Uterus (tissue), 4 donors: ENCODE data around the gene RILPL2. TPM values are rescaled to one million over a fixed set of nuclear protein-coding genes. Genes with fewer than 3 reads are reported as not detected.

Source experiments
- DNase-seq, 2 donors: peaks; one replicate each; pipeline ENCODE4 v3.0.0-alpha.2; 2019 to 2020
- H3K27ac ChIP-seq, 2 donors: fragments of 200-600 bp; sonication (generic); 1 replicate in 1 of 2; 2 replicates in 1 of 2; pipeline ENCODE4 v1.5.1; 2016 to 2018
- H3K27me3 ChIP-seq, 2 donors: fragments of 200-600 bp; sonication (generic); one replicate each; pipeline ENCODE4 v1.5.1; 2018 to 2019; ENCODE audit warnings: control low read depth in 1 of 2
- H3K36me3 ChIP-seq, 2 donors: fragments of 200-600 bp; sonication (generic); one replicate each; pipeline ENCODE4 v1.5.1; 2019; ENCODE audit warnings: control low read depth in 1 of 2
- H3K4me1 ChIP-seq, 2 donors: fragments of 200-600 bp; sonication (generic); one replicate each; pipeline ENCODE4 v1.5.1; 2018 to 2019; ENCODE audit warnings: control low read depth in 1 of 2
- H3K4me3 ChIP-seq, 2 donors: fragments of 200-600 bp; sonication (generic); 1 replicate in 1 of 2; 2 replicates in 1 of 2; pipeline ENCODE4 v1.5.1; 2018 to 2019; ENCODE audit warnings: mild to moderate bottlenecking in 1 of 2
- H3K9me3 ChIP-seq, 2 donors: fragments of 200-600 bp; sonication (generic); one replicate each; pipeline ENCODE4 v1.5.1; 2019; ENCODE audit warnings: control low read depth in 1 of 2
- POLR2A ChIP-seq, 2 donors: fragments of 450-650 bp; IDR thresholded peaks; one replicate each; pipeline ENCODE4 v1.6.1; 2016; ENCODE audit warnings: antibody characterized with exemption in 2 of 2, mild to moderate bottlenecking in 1 of 2, moderate library complexity in 1 of 2
- intact Hi-C: fragments of 100-400 bp; cut with DNase I; formaldehyde crosslinking; loops from one replicate; pipeline ENCODE4 v1.15.1; 2023; ENCODE audit warnings: low total_unique reads
- total RNA-seq, 4 donors: library from RNA; depleted of rRNA in 3 of 4; stranded (reverse); fragments of >200 nt in 3 of 4; gene quantifications; one replicate each; pipeline versions ENCODE4 v1.1.0 to v1.2.4, GENCODE V29; 2014 to 2023
- TF ChIP-seq, protein P1 (sequence below), 4 experiments: fragments of 200-600 bp in 2 of 4; fragments of 450-650 bp in 2 of 4; sonication (generic) in 2 of 4; IDR thresholded peaks; one replicate each; pipeline ENCODE4 v1.5.1; 2016 to 2019; ENCODE audit warnings: antibody characterized with exemption in 4 of 4, mild to moderate bottlenecking in 2 of 4, moderate library complexity in 1 of 4
- donor health status: DM: yes; HTN: yes; CAD: no.

The RILPL2 gene
- total RNA-seq, 4 donors from 2014 or later, result 4.0 to 10.1 (median 5.8) TPM

DNA sequence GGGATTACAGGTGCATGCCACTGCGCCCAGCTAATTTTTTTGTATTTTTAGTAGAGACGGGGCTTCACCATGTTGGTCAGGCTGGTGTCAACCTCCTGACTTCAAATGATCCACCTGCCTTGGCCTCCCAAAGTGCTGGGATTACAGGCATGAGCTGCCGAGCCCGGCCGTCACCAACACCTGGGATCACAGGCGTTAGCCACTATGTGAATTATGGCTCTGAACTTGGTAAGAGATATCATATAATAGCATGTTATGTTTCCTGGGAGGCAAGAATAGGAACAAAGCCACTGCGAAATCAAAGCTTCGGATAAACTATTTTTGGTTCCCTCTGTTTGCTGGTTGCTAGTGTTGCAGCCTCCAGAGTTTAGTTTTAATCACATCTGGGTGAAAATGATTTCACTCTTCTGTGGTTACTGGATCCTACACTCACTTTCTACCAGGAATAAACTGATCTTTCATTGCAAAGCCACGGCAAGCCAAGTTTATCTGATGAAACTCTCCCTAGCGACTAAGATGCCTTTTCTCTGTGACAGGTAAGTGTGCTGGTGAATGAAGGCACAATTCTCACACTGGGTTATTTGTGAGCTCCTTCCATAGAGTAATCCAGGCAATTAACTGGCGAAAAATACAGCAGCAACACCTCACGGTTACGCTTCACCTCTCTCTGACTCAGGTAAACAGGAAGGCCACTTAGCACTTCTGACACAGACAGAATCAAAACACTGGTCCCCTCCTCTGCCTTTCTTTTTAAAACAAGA lies 38.2 kb upstream of the RILPL2 start:
- no peaks in the 10 kb centered on the region for H3K36me3 ChIP-seq
- intact Hi-C loops, result no loop called here

DNA sequence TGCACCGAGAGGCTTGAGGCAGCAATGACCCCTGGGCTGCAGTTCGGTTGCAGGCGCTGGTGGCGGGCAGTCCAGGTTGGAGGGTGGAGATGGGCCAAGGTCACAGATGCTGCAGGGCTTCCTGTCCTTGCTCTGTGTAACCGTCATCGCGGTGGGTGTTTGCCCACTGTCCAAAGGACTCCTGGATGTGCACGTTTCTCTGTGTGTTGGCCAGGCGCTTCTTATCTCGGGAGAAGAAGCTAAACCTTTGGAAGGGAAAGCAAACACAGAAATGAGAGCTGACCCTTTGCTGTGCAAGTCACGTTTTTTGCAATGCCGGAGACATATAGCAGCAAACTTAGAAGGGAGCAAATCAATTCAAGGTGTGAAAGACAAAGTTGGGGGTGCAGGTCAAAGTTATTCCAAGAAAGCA lies 36.0 kb upstream of the RILPL2 start:
- H3K4me3 ChIP-seq, result no peak overlapping the region
- TF ChIP-seq, protein P1, sequence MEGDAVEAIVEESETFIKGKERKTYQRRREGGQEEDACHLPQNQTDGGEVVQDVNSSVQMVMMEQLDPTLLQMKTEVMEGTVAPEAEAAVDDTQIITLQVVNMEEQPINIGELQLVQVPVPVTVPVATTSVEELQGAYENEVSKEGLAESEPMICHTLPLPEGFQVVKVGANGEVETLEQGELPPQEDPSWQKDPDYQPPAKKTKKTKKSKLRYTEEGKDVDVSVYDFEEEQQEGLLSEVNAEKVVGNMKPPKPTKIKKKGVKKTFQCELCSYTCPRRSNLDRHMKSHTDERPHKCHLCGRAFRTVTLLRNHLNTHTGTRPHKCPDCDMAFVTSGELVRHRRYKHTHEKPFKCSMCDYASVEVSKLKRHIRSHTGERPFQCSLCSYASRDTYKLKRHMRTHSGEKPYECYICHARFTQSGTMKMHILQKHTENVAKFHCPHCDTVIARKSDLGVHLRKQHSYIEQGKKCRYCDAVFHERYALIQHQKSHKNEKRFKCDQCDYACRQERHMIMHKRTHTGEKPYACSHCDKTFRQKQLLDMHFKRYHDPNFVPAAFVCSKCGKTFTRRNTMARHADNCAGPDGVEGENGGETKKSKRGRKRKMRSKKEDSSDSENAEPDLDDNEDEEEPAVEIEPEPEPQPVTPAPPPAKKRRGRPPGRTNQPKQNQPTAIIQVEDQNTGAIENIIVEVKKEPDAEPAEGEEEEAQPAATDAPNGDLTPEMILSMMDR (IDR thresholded peaks at IDR 0.05), result no peak
- TF ChIP-seq POLR2A (IDR thresholded peaks at IDR 0.05), result no peak
- intact Hi-C loops, result no loop called here
- no peaks in the 10 kb centered on the region for H3K4me1 ChIP-seq
- no peaks in the 10 kb centered on the region for H3K36me3 ChIP-seq
- no peak for DNase-seq
- H3K27ac ChIP-seq, result no peak overlapping the region
- H3K9me3 ChIP-seq, result no peaks in the 10 kb centered on the region
- no peaks in the 10 kb centered on the region for H3K27me3 ChIP-seq

More for the DNA sequence above, 38.2 kb upstream of the RILPL2 start:
- Histone ChIP-seq H3K4me1 (no peaks in the 10 kb centered on the region), H3K27me3 (no peaks in the 10 kb centered on the region), H3K27ac (no peak overlapping the region), H3K4me3 (no peak overlapping the region), H3K9me3 (no peaks in the 10 kb centered on the region)
- DNase-seq, result no peak
- TF ChIP-seq, protein P1 (IDR thresholded peaks at IDR 0.05), result no peak
- TF ChIP-seq POLR2A (IDR thresholded peaks at IDR 0.05), result no peak

DNA sequence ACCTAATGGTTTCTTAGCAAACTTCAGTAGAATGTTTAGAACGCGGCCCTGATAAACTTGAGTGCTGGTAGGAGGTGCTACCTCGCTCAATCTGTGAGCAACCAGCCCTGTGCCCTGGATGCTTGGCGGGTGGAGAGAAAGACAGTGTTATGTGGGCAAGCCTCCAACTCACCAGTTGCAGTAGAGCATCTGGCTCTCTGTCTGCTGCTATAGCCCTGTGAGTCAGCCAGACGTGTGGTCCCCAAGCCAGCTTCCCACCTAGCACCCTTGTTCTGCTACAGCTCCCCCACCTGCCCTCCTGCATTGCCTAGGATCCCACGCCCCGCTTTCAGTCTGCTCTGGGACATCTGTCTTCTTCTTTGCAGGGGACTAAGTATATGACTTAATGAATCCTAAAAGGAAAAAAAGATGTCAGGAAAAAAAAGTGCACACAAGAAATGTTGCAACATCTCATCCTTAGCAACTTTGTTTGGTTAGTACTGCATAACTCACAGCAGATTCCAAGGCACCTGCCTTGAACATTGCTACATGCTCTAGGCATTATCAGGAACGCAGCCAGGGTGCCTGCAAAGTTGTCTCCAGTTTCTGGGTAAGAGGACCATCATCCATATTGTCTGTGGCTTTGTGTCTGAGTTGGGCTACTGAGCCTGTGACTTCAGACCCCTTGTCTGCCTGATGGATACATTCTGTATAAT lies 35.0 kb upstream of the RILPL2 start:
- Histone ChIP-seq H3K36me3 (no peaks in the 10 kb centered on the region), H3K4me1 (no peaks in the 10 kb centered on the region), H3K4me3 (no peak overlapping the region), H3K9me3 (no peaks in the 10 kb centered on the region), H3K27ac (no peak overlapping the region), H3K27me3 (no peaks in the 10 kb centered on the region)
- intact Hi-C loops, result no loop called here
- no peak for DNase-seq
- TF ChIP-seq, protein P1 (IDR thresholded peaks at IDR 0.05), result no peak
- TF ChIP-seq POLR2A (IDR thresholded peaks at IDR 0.05), result no peak

DNA sequence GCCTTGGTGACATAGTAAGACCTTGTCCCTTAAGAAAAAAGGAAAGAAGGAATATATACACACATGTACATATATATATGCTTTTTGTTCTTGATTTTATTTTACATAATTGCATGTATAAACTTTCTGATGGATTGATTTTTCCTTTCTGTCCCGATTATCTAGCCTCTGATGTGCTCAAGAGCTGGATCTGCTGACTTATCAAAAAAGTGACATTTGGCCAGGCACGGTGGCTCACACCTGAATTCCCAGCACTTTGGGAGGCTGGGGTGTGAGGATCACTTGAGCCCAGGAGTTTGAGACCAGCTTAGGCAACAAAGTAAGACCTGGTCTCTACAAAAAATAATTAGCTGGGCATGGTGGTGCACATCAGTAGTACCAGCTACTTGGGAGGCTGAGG lies 33.5 kb upstream of the RILPL2 start:
- intact Hi-C loops, result no loop called here
- no peak for DNase-seq
- H3K27me3 ChIP-seq, result no peaks in the 10 kb centered on the region
- no peaks in the 10 kb centered on the region for H3K36me3 ChIP-seq
- no peak overlapping the region for H3K27ac ChIP-seq
- no peaks in the 10 kb centered on the region for H3K9me3 ChIP-seq
- H3K4me1 ChIP-seq, result no peaks in the 10 kb centered on the region
- no peak for TF ChIP-seq POLR2A (IDR thresholded peaks at IDR 0.05)
- TF ChIP-seq, protein P1 (IDR thresholded peaks at IDR 0.05), result no peak
- no peak overlapping the region for H3K4me3 ChIP-seq

DNA sequence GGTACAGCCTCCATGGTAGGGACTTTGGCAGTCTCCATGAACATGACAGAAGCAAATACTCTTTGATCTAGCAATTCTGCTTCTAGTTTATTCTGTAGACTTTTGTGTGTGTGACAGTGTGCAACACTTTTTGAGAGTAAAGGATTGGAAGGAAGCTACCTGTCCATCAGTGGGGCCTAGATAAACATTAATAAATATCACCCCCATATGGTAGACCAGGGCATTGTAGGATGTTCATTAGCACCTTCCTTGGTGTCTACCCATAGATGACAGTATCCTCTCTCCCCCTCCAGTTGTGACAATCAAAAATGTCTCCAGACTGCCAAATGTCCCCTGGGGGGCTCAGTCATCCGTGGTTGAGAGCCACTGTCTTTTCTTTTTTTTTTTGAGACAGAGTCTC lies 32.3 kb upstream of the RILPL2 start:
- Histone ChIP-seq H3K27me3 (no peaks in the 10 kb centered on the region), H3K36me3 (no peaks in the 10 kb centered on the region), H3K9me3 (no peaks in the 10 kb centered on the region), H3K27ac (no peak overlapping the region), H3K4me3 (no peak overlapping the region), H3K4me1 (no peaks in the 10 kb centered on the region)
- no peak for DNase-seq
- intact Hi-C loops, result no loop called here
- no peak for TF ChIP-seq POLR2A (IDR thresholded peaks at IDR 0.05)
- TF ChIP-seq, protein P1 (IDR thresholded peaks at IDR 0.05), result peak in 2 of 4 experiments; percentile 21 to 24
